ENCODE data around the gene WWOX. TPM values are rescaled to one million over a fixed set of nuclear protein-coding genes. Genes with fewer than 3 reads are reported as not detected.

WWOX gene
- total RNA-seq, 1 donor from 2014 or later, result 9.5 TPM

DNA sequence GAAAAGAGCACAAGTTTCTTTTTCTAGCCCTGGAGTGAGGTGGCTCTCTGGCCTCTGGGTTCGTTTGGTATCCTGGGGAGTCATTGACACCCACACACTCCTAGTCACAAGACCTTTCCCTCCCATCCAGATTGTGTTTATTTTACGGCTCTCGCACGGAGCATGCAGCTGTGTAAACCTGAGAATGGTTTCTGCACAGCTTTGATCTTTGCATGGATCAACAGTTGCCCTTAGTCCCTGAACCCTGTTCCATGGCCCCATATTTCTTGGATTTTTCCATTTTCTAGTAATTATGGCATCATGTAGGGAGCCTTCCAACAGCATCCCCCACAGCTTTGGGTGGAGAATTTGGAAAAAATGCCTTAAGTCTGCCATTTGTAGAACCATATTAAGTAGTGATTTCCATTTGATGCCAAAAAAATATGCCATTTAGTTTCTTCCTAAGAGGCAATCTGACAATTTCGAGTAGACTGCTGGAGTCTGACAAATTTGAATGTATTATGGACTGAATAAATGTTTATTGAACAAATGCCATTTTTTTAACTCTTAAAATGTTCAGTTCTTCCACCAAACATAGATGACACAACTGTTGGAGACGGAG lies 197.7 kb downstream of the WWOX start:
- DNase-seq (ENCODE audit: low read depth in 2 of 2), result no peak

DNA sequence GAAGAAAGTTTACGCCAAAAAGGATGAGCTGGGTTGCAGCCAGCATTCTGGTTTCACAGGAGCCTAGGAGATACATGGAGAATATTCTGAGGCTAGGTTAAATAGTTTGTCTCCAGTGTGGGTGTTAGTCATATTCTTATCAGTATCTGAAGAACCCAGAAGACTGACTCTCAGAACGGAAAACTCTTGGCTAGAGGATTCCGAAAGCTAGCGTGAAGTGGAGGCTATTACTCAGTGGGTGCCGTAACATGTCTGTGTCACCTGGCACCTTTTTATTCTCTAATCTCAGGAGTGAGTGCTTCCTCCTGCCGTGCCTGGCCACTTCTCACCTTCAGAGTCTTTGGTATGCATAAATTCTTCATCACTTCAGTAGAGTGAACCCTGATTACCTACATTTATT lies 199.5 kb downstream of the WWOX start:
- no peak for DNase-seq (ENCODE audit: low read depth in 2 of 2)

DNA sequence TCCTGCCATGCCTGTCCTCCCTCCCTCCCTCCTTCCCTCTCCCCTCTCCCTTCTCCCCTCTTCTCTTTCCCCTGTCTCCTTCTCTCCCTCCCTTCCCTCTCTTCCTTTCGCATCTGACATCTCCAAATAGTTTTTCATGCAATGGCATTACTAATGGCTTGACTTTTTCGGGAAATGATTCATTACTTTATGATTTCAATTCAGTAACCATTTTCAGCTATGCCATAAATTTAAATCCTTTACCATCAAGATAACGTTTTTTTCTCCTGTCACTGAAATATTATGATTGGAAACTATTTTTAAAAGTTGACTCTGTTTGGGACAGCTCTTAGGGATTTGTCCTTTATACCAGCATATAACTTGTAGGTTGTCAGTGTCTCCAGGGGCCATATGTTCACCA lies 201.0 kb downstream of the WWOX start:
- DNase-seq (ENCODE audit: low read depth in 2 of 2), result no peak

DNA sequence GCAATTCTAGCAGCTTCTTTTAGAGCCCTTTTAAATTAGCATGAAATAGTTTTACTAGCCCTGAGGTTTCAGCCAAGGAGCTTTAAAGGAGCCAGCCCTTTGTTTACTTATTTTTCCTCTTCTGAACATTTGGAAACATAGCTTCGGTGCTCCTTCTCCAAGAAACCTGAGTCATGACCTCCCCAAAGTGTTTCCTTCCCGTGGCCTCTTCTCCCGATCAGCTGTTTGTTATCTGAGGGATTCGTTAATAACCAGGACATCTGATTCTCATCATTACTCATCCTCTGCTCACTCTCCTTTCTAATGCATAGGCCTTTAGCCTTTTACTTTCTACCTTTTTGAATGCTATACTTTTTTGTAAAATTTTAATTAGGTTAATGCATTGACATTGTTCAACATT lies 204.5 kb downstream of the WWOX start:
- DNase-seq (ENCODE audit: low read depth in 2 of 2), result no peak

DNA sequence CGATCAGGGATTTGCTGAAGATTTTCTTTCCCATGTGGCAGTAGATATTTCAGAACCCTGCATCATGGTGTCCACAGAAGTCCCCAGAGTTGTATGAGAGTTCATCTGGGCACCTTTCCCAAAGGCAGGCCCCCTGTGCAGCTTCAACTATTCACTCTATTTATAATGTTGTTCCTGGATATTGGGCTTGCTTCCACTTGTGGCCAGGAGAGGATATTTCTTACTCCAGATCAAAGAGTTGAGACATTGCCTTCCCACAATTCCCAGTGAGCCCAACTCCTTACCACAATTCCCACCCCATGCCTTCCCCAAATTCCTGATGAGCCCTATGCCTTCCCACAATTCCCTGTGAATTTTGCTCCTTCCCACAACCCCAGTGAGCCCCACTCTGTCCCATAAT lies 206.9 kb downstream of the WWOX start:
- DNase-seq (ENCODE audit: low read depth in 2 of 2), result no peak

DNA sequence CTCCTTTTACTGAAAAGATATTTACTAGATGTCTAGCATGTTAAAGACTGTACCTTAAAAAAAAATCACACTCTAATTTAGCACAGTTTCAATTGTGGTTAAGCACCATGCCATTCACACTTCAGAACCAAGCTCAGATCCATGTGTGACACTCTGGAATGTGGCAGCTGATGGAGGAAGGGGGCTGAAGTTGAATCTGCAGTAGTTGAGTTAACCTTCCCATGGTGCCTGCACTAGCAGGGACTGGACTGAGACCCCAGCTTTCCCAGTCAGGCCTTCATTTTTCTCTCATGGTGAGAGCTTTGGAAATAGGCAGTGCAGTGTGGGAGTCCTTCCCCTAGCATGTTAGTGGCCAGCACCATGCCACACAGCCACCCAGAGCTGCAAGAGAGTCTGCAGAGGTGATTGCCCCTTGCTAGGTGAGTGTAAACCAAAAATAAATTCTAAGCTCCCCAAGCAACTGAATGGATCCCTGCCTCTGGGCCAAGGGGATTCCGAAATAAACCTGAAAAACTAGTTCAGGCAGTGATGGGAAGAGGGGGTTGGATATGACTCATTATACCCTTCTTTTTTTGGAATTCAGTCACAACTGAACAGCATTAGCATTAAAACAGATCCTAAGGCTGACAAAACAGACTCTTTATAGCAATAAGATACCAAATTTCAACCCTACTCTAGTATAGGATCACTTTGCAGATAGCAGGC lies 208.5 kb downstream of the WWOX start:
- no peak for DNase-seq (ENCODE audit: low read depth in 2 of 2)

DNA sequence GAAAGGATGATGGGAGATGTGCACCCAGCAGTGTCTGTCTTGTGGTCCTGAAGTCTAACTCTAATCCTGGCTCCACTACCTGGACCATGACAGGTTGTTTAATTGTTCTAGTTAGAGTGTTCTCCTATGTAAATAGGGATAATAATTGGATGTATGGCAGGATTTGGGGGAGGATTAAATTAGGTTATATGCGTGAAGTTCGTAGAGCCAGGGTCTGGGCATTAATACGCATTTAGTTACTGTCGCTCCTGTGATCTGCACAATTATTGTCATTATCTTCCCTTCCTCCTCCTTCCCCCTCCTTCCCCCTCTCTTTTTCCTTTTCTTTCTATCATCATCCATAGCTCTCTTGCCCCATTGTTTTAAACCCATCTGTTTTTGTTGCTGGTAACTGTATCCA lies 210.3 kb downstream of the WWOX start:
- DNase-seq (ENCODE audit: low read depth in 2 of 2), result no peak

DNA sequence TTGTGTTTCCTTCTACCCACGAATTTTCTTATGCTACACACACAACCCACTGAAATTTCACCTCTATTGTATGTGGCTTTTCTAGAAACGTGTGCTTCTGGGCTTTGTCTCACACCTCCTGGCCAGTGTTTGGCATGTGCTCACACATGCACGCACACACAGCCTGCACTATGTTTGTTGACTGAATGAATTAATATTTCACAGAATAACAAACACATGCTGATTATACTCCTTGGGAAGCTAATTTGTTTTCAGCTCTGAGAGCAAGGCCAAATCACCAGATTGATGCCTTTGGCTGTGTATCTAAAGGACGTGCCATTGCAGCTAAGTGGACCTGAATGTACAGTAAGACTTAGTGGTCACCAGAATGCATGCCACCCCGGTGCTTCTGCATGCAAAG lies 210.7 kb downstream of the WWOX start:
- DNase-seq (ENCODE audit: low read depth in 2 of 2), result no peak

DNA sequence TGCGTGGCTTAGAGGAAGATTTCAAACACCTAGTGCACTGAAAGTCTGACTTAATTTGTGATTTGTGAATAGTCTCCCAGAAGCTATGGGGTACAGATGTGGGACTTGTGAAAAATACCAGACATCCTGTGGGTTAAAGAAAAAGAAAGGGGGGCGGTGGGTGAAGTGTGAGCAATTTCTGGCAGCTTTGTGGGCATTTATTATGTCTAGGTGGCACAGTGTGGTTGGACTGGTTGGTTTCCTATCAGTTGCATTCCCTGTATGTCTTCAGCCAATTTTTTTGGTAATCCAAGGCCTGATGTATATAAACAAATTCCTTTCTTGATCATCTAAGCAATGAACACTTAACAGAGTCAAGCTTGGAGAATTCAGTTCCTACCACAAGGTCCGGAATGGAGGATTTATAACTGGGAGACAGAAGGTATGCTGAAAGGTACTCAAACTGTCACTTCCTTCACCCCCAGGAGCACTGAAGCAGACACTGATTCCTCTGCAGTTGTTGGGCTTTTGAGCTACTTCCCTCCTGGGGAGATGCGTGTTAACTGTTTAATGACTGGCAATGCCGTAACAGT lies 211.6 kb downstream of the WWOX start:
- DNase-seq (ENCODE audit: low read depth in 2 of 2), result no peak

DNA sequence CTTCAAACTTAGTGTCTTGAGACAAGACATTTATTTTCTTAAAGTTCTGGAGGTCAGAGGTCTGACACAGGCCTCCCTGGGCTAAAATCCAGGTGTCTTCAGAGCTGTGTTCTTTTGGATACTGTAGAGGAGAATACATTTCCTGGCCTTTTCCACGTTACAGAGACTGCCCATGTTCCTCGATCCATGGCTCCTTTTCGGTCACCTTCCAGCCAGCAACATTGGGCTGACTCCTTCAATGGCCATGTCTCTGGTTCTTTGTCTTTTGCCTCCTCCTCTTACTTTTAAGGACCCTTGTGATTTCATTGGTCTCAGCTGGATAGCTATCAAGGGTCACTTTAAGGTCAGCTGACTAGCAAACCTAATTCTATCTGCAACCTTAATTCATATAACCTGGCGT lies 212.4 kb downstream of the WWOX start:
- no peak for DNase-seq (ENCODE audit: low read depth in 2 of 2)

DNA sequence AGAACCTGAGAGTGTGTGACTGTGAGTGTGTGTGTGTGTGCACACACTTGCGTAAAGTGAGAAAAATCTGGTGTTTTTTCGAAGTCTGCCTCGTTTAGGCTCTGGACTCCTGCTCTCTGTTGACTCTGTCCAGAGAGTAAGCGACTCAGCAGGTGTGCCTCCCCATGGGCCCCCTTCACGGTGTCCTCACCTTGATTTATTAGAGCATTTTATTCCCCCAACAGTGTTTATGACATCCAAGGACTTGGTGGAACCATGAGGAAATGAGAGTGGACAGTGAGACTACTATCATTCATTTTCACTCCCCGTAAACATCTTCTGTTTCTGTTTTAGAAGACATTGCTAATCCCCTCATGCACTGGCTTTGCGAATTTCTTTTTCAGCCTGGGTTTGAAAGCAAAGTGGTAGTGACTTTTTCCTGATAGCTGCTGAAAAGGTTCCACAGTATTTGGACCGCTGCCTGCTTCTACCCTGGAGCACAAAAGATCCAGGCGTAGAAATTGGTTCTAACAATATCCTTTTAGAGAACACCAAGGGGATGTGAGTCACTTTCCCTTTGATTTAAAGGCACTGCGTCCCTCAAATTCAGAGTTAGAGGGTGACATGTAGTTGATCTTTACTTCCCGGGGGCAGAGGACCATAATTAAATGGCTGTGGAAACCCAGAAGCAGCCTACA lies 218.2 kb downstream of the WWOX start:
- peak in 1 of 2 donors; percentile 1 for DNase-seq (ENCODE audit: low read depth in 2 of 2)

DNA sequence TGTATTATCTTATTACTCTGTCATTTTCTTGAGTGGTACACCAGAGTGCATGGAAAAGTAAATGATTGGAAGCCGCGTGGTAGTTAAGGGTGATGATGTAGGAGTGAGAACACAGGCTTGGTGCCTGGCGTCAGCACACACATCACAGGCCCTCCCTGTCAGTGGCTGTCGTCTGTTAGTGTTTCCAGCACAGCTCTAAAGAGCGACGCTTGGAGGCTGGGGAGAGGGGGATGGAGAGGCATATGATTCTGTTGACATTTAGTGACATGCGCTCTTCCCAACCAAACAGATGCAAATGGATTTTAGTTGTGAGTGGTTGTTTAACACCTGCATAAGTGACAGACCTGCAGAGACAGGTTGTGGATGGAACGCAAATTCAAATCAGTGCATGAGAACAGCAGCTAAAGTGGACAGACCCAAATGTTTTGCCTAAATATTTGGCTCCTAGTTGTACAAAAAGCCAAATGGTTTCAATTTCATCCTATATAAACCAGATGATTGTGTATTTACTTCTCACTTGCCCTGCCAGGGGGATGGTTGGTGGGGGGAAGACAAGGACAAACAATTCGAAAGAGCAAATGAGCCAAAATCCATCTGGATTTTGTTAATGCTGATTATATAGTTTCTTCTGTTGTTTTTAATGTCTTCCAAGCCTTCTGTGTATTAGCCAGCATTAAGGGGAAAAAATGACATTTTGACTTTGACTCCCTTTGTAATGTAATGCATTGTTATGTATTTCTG lies 222.3 kb downstream of the WWOX start:
- no peak for DNase-seq (ENCODE audit: low read depth in 2 of 2)

DNA sequence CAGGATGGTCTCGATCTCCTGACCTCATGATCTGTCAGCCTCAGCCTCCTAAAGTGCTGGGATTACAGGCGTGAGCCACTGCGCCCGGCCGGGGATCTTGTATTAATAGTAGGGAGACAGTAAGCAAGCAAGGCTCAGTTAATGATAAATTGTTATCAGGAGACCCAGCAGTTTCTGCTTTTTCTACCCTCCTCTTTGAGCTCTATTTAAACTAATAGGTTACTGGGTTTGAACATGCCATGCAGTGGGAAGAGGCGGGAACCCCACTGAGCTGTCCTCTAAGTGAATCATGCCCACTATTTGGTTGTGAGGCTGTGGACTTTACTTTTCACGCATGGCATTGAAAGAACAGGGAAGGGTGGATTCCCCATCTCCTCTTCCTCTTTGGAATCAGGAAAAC lies 223.9 kb downstream of the WWOX start:
- DNase-seq (ENCODE audit: low read depth in 2 of 2), result no peak

DNA sequence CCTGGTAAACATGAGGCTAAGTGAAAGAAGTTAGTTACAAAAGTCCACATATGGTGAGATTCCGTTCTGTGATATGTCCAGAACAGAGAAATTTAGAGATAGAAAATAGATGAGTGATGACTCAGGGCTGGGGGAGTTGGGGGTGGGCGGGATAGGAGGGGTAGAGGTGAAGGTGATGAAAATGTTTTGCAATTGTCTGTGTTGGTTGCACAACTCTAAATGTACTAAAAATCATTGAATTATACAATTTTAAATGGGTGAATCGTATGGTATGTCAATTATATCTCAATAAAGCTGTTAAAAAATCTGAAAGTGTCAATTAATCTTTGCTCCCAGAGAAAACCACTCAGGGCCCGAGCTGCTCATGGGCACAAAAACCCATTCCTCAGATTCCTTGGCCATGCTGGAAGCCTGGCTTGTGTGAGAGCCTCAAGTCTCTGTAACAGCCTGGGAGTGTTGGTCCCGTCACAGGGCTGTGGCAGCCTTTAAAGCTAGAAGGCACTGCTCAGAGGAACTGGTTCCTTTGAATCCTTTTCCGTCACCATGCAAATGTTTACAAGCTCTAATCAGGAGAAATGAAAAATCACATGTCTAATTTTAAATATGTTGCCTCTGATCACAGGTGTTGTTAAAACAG lies 225.3 kb downstream of the WWOX start:
- DNase-seq (ENCODE audit: low read depth in 2 of 2), result no peak

DNA sequence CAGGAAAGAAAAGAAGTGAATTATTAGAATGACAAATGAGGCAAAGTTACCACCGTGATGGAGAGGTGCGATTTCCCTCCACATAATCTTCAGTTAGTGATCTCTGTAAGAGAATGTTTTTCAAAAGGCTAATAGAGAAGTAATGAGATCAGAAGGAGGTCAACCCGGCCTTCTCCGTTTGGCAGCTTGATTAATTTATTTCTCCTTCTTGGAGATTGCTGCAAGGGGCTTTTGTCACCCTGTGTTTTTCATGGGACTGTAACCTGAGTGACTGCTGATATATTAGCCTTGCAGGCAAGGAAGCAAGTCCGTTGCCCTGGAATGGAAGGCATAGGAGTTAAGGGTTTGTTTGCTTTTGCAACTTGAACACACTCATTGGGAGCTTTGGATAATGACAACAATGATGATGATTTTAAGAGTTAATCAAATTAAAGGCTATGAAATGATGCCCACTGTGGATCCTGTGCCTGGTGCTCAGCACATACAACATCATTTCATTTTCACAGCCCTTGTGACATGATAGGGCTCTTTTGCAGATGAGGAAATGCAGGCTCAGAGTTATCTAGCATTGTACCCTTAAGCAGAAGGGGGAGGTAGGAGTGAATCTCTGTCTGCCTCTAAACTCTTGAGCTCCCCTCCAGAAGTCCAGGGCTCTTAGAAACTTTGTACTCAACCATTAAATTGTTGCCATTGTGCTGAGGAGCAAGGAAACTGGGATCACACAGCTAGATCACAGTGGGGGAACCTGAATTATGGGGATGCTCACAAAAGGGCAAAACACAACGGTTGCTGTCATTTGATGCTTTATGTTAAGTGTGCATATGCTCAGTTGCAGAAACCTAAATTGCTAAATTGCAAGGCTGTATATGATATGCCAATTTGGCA lies 226.3 kb downstream of the WWOX start:
- DNase-seq (ENCODE audit: low read depth in 2 of 2), result no peak

DNA sequence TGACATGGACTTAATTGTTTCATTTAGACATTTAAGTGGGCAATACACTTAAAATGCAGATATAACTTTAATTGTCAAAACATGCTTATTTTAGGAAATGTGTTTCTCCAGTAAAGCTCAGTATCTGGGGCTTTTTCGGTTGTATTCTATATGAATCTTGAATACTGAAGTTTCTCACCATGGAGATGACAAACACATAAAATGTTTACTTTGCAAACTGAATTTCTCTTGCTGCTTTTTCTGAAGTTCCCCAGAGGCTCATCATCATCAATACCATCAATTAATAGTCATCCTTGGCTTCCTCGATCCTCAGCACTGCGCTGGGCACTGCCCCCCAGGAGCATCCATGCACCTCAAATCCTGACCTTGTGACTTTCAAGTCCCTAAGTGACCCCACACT lies 227.3 kb downstream of the WWOX start:
- no peak for DNase-seq (ENCODE audit: low read depth in 2 of 2)

DNA sequence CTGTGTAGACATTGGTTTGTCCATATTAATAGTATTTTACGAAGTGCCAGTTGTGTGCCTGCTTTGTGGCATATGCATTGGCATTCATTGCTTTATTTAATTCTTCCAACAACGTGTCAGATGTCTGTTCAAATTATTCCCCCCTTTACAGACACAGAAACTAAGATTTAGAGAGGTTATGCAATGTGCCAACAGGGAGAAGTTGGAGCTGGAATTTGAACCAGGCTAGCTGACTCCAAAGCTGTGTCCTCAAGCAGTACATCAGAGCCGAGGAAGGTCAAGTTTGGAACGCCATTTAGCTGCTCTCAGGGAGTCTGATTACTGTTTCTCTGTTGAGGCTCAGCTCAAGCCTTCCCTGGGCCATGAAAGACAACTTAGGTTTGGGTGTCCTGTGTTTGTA lies 232.3 kb downstream of the WWOX start:
- DNase-seq (ENCODE audit: low read depth in 2 of 2), result no peak

DNA sequence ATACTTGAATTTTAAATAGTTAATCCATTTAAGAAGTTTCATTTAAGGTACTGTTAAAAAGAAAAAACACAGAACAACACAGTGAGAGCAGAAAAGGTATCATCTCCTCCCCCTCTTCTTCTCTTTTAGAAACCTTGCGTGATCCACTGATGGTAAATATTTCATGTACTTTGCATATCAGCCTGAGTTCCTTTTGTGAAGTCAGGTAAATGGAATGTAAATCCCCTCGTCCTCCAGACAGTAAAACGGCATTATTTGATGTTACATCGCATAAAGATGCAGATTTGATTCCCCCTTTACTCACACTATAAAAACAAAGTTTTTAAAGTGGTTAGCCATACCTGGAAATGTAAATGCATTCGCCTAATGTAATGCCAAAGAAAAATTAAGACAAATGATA lies 234.4 kb downstream of the WWOX start:
- no peak for DNase-seq (ENCODE audit: low read depth in 2 of 2)

DNA sequence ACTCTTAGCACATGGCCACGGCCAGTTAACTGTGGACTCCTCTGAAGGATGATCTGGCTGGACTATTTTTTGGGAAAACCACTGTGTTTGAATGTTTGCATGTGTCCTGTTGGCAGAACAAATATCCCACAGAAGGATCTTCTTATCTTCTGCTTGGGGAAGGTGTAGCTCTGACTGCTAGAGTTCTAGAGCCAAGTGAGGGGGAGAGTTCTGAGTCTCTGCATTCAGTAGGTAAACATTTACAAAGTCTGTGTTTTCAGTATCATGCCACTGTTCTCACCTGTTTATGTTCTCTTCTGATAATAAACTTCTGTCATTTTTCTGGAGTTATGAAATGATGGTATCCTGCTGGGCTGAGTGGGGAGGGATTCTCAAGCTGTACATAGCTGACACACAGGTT lies 241.1 kb downstream of the WWOX start:
- DNase-seq (ENCODE audit: low read depth in 2 of 2), result no peak

DNA sequence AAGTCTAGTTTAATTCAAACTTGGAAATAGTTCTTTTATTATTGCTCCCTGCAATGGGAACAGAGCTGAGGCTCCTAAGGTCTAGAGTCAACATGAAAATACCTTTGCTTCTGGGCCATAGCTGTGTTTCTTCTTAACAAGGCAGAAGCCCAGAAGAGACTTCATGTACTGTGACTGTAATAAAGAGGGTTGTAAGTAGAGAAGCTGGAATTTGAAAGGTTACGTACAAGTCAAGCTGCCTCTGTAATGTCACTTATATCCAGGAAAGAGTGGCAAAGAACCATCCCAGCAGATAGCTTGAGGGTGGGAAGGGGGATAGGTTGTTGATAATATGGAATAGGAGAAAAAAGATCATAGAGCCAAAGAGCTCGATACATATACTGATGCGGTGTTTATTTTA lies 248.6 kb downstream of the WWOX start:
- no peak for DNase-seq (ENCODE audit: low read depth in 2 of 2)

DNA sequence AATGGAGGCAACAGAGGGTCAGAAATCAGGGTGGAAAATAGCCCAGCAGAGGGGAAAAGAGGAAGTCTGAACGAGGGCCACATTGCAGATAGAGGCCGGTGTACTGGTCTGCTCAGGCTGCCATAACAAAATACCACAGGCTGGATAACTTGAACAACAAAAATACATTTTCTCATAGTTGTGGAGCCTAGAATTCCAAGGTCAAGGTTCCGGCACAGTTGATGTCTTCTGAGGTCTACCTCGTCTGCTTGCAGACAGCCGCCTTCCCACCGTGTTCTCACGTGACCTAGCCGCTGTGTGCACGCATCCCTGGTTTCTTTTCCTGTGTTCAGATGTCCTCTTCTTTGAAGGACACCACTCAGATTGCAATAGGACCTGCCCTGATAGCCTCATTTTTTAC lies 249.4 kb downstream of the WWOX start:
- DNase-seq (ENCODE audit: low read depth in 2 of 2), result no peak
